BLaER1 (cell line): Measurements from ENCODE around the gene GLB1L3.
A peak's percentile ranks its signal among the peaks of the same experiment; 100 is the strongest.

Experiments
- H3K27ac ChIP-seq: shearing (Covaris generic); formaldehyde crosslinking; 2 replicates; pipeline ENCODE4 v1.8.1; 2022
- H3K27me3 ChIP-seq: shearing (Covaris generic); formaldehyde crosslinking; 2 replicates; pipeline ENCODE4 v1.8.1; 2022
- H3K36me3 ChIP-seq: shearing (Covaris generic); formaldehyde crosslinking; 2 replicates; pipeline ENCODE4 v1.8.1; 2022
- H3K4me1 ChIP-seq: shearing (Covaris generic); formaldehyde crosslinking; 2 replicates; pipeline ENCODE4 v1.8.1; 2022
- H3K4me2 ChIP-seq: shearing (Covaris generic); formaldehyde crosslinking; 2 replicates; pipeline ENCODE4 v1.8.1; 2022
- H3K4me3 ChIP-seq: shearing (Covaris generic); formaldehyde crosslinking; 2 replicates; pipeline ENCODE4 v1.8.1; 2022
- H3K9ac ChIP-seq: shearing (Covaris generic); formaldehyde crosslinking; 2 replicates; pipeline ENCODE4 v1.8.1; 2022
- H3K9me3 ChIP-seq: shearing (Covaris generic); formaldehyde crosslinking; 2 replicates; pipeline ENCODE4 v1.8.1; 2022
- H4K20me1 ChIP-seq: shearing (Covaris generic); formaldehyde crosslinking; 2 replicates; pipeline ENCODE4 v1.8.1; 2022
- Cebpa-rat ChIP-seq: shearing (Covaris generic); IDR thresholded peaks from 2 replicates; pipeline ENCODE4 v1.8.1; 2022

GLB1L3 gene

GRCh38 chr11:134347441-134347840 is 71.3 kb downstream of the GLB1L3 start:
- TF ChIP-seq Cebpa-rat, result no peak
- Histone ChIP-seq H3K4me1 (peaks cover 20% of the 10 kb centered on the region), H4K20me1 (no peaks in the 10 kb centered on the region), H3K4me3 (no peak overlapping the region), H3K9ac (no peak overlapping the region), H3K27me3 (no peaks in the 10 kb centered on the region), H3K36me3 (no peaks in the 10 kb centered on the region), H3K4me2 (no peak overlapping the region), H3K9me3 (no peaks in the 10 kb centered on the region), H3K27ac (no peak overlapping the region)

- Histone ChIP-seq H3K4me1 (peaks cover 20% of the 10 kb centered on the region), H3K9me3 (peaks cover 14% of the 10 kb centered on the region), H3K36me3 (no peaks in the 10 kb centered on the region), H3K27me3 (no peaks in the 10 kb centered on the region), H3K4me2 (peak overlapping the region; percentile 22; the same call in 1 of the 2 replicates), H4K20me1 (no peaks in the 10 kb centered on the region), H3K9ac (no peak overlapping the region), H3K4me3 (no peak overlapping the region), H3K27ac (no peak overlapping the region)
- no peak for TF ChIP-seq Cebpa-rat
Observed at GRCh38 chr11:134349109-134349801, 73.1 kb downstream of the GLB1L3 start.

- no peaks in the 10 kb centered on the region for H4K20me1 ChIP-seq
- no peak overlapping the region for H3K4me3 ChIP-seq
- peaks cover 14% of the 10 kb centered on the region for H3K9me3 ChIP-seq
- no peaks in the 10 kb centered on the region for H3K36me3 ChIP-seq
- no peak for TF ChIP-seq Cebpa-rat
- peaks cover 20% of the 10 kb centered on the region for H3K4me1 ChIP-seq
- no peaks in the 10 kb centered on the region for H3K27me3 ChIP-seq
- no peak overlapping the region for H3K9ac ChIP-seq
- no peak overlapping the region for H3K27ac ChIP-seq
- H3K4me2 ChIP-seq, result peak overlapping the region; percentile 22; the same call in 1 of the 2 replicates
Observed at GRCh38 chr11:134349802-134350355, 73.7 kb downstream of the GLB1L3 start.

- no peaks in the 10 kb centered on the region for H4K20me1 ChIP-seq
- no peak overlapping the region for H3K4me3 ChIP-seq
- TF ChIP-seq Cebpa-rat, result no peak
- no peak overlapping the region for H3K9ac ChIP-seq
- H3K4me2 ChIP-seq, result no peak overlapping the region
- H3K4me1 ChIP-seq, result peaks cover 20% of the 10 kb centered on the region
- peaks cover 14% of the 10 kb centered on the region for H3K9me3 ChIP-seq
- no peak overlapping the region for H3K27ac ChIP-seq
- H3K36me3 ChIP-seq, result no peaks in the 10 kb centered on the region
- H3K27me3 ChIP-seq, result no peaks in the 10 kb centered on the region
Observed at GRCh38 chr11:134350381-134350780, 74.2 kb downstream of the GLB1L3 start.

GRCh38 chr11:134352111-134352510 is 75.9 kb downstream of the GLB1L3 start:
- Histone ChIP-seq H3K4me2 (no peak overlapping the region), H3K36me3 (no peaks in the 10 kb centered on the region), H3K9me3 (peaks cover 14% of the 10 kb centered on the region), H3K4me3 (no peak overlapping the region), H3K27me3 (no peaks in the 10 kb centered on the region), H4K20me1 (no peaks in the 10 kb centered on the region), H3K27ac (no peak overlapping the region), H3K4me1 (peaks cover 10% of the 10 kb centered on the region), H3K9ac (no peak overlapping the region)
- no peak for TF ChIP-seq Cebpa-rat

GRCh38 chr11:134355136-134355535 is 79.0 kb downstream of the GLB1L3 start:
- no peak for TF ChIP-seq Cebpa-rat
- Histone ChIP-seq H3K9me3 (peaks cover 14% of the 10 kb centered on the region), H3K9ac (no peak overlapping the region), H3K36me3 (no peaks in the 10 kb centered on the region), H3K27me3 (no peaks in the 10 kb centered on the region; the same call in 1 of the 2 replicates), H4K20me1 (no peaks in the 10 kb centered on the region), H3K27ac (no peak overlapping the region), H3K4me3 (no peak overlapping the region), H3K4me1 (peaks cover 8% of the 10 kb centered on the region; the same call in 1 of the 2 replicates), H3K4me2 (no peak overlapping the region)

- H3K27me3 ChIP-seq, result no peaks in the 10 kb centered on the region; the same call in 1 of the 2 replicates
- no peak overlapping the region for H3K9ac ChIP-seq
- H3K4me1 ChIP-seq, result peaks cover 13% of the 10 kb centered on the region; the same call in 1 of the 2 replicates
- peaks cover 14% of the 10 kb centered on the region for H3K9me3 ChIP-seq
- H3K4me3 ChIP-seq, result no peak overlapping the region
- H4K20me1 ChIP-seq, result no peaks in the 10 kb centered on the region
- TF ChIP-seq Cebpa-rat, result no peak
- H3K27ac ChIP-seq, result no peak overlapping the region
- H3K4me2 ChIP-seq, result no peak overlapping the region
- H3K36me3 ChIP-seq, result no peaks in the 10 kb centered on the region
Observed at GRCh38 chr11:134355656-134356055, 79.5 kb downstream of the GLB1L3 start.

- no peak overlapping the region for H3K9ac ChIP-seq
- no peaks in the 10 kb centered on the region; the same call in 1 of the 2 replicates for H3K27me3 ChIP-seq
- H4K20me1 ChIP-seq, result peaks cover 7% of the 10 kb centered on the region; the same call in 1 of the 2 replicates
- H3K4me3 ChIP-seq, result no peak overlapping the region
- peaks cover 14% of the 10 kb centered on the region for H3K9me3 ChIP-seq
- no peaks in the 10 kb centered on the region for H3K36me3 ChIP-seq
- H3K4me2 ChIP-seq, result no peak overlapping the region
- no peak for TF ChIP-seq Cebpa-rat
- H3K4me1 ChIP-seq, result peaks cover 25% of the 10 kb centered on the region
- no peak overlapping the region for H3K27ac ChIP-seq
Observed at GRCh38 chr11:134356656-134357544, 80.7 kb downstream of the GLB1L3 start.

GRCh38 chr11:134357545-134357839 is 81.3 kb downstream of the GLB1L3 start:
- H4K20me1 ChIP-seq, result peaks cover 12% of the 10 kb centered on the region; the same call in 1 of the 2 replicates
- H3K4me3 ChIP-seq, result no peak overlapping the region
- H3K9ac ChIP-seq, result no peak overlapping the region
- H3K9me3 ChIP-seq, result peaks cover 14% of the 10 kb centered on the region
- no peak overlapping the region for H3K4me2 ChIP-seq
- H3K27me3 ChIP-seq, result no peaks in the 10 kb centered on the region; the same call in 1 of the 2 replicates
- H3K27ac ChIP-seq, result no peak overlapping the region
- H3K36me3 ChIP-seq, result no peaks in the 10 kb centered on the region
- TF ChIP-seq Cebpa-rat, result no peak
- H3K4me1 ChIP-seq, result peaks cover 31% of the 10 kb centered on the region
